ENCODE measurements around the gene RHOC. TPM values are rescaled to one million over a fixed set of nuclear protein-coding genes. Genes with fewer than 3 reads are reported as not detected.
A peak's percentile ranks its signal among the peaks of the same experiment; 100 is the strongest.

The RHOC gene
- polyA plus RNA-seq (2012; rRNA removed) = 961 and 1,028 TPM in 2 replicates
- 761 and 772 TPM in 2 replicates for polyA plus RNA-seq (2012; cell fraction: cytosol; rRNA removed)
- polyA plus RNA-seq (2012; cell fraction: nucleus; rRNA removed) = 538 and 661 TPM in 2 replicates

- no peak for TF ChIP-seq EZH2phosphoT487 (IDR thresholded peaks at IDR 0.05; ENCODE audit: borderline replicate concordance, low read depth)
- no peak for TF ChIP-seq NFIC (IDR thresholded peaks at IDR 0.05; ENCODE audit: borderline replicate concordance)
- no peak for TF ChIP-seq FOXM1 (IDR thresholded peaks at IDR 0.05; ENCODE audit: low read depth)
- TF ChIP-seq ZBTB33 (IDR thresholded peaks at IDR 0.05; ENCODE audit: borderline replicate concordance, low read depth) = no peak
- peak; percentile 79 for TF ChIP-seq TAF1 (IDR thresholded peaks at IDR 0.05; ENCODE audit: borderline replicate concordance, low read depth, low read length)
- TF ChIP-seq SMC3 (IDR thresholded peaks at IDR 0.05; ENCODE audit: low read depth, low read length) = no peak
- TF ChIP-seq POLR2AphosphoS5 (IDR thresholded peaks at IDR 0.05; ENCODE audit: low read depth, low read length) = peak; percentile 79
- TF ChIP-seq MXI1 (IDR thresholded peaks at IDR 0.05; ENCODE audit: low read depth, low read length) = no peak
- no peak for TF ChIP-seq SIN3A (IDR thresholded peaks at IDR 0.05; ENCODE audit: borderline replicate concordance, low read depth, low read length)
- no peak for TF ChIP-seq ELF1 (IDR thresholded peaks at IDR 0.05)
- TF ChIP-seq TEAD4 (IDR thresholded peaks at IDR 0.05; ENCODE audit: borderline replicate concordance, insufficient read depth) = no peak
- TF ChIP-seq FOSL2 (IDR thresholded peaks at IDR 0.05; ENCODE audit: borderline replicate concordance, low read depth) = no peak
- TF ChIP-seq JUND (IDR thresholded peaks at IDR 0.05) = no peak
- no peak for TF ChIP-seq YY1 (IDR thresholded peaks at IDR 0.05; ENCODE audit: low read depth)
- 0 out of 2 replicates have a peak, but pooled peaks have one; percentile 30 for TF ChIP-seq REST (IDR thresholded peaks at IDR 0.05; ENCODE audit: low read depth, low read length)
- no peak for TF ChIP-seq USF2 (IDR thresholded peaks at IDR 0.05; ENCODE audit: borderline replicate concordance, low read depth, low read length)
- no peaks in the 10 kb centered on the region for H3K27me3 ChIP-seq (ENCODE audit: insufficient read depth)
- H3K9ac ChIP-seq = peak within 1 kb of the TSS; percentile 98
- peaks cover 14 to 39% of the 10 kb centered on the region in 2 experiments; a peak in 3 of 4 replicates for H3K4me1 ChIP-seq (ENCODE audit: control insufficient read depth in 1 of 2, insufficient read depth in 2 of 2, low read depth in 1 of 2, low read length in 1 of 2)
- H3K9me2 ChIP-seq = no peaks in the 10 kb centered on the region
- peaks cover 11% of the 10 kb centered on the region for H4K20me1 ChIP-seq (ENCODE audit: insufficient read depth)
- peaks cover 17 to 21% of the 10 kb centered on the region in 2 experiments for H3K36me3 ChIP-seq (replicated peaks in 1 of 2; ENCODE audit: control insufficient read depth in 1 of 2, insufficient read depth in 2 of 2, low read length in 1 of 2)
- H2AFZ ChIP-seq (ENCODE audit: low read depth) = peak within 1 kb of the TSS; percentile 89
- H3K79me2 ChIP-seq (ENCODE audit: insufficient read depth) = peaks cover 43% of the 10 kb centered on the region
- ChIA-PET CTCF (interaction anchor here (0.6 to 6.2 kb wide), 8 partner anchors 10 to 316 kb away, joined by 3 to 51 read pairs (median 18); partner anchors contain the start of gene PPM1J), POLR2A (interaction anchor here (1.0 kb wide), 1 partner anchor 32 kb away, joined by 4 read pairs; the partner anchor contains the start of gene MOV10)
- H3K4me3 ChIP-seq (ENCODE audit: low read depth in 2 of 2, low read length in 1 of 2) = peak within 1 kb of the TSS; percentile 93 to 94
- peak within 1 kb of the TSS; percentile 96 for H3K4me2 ChIP-seq
- 2% methylated on average over 7 of the region's 61 CpGs for WGBS (ENCODE audit: low lambda C conversion rate)
- H3K9me3 ChIP-seq = no peaks in the 10 kb centered on the region
- peaks cover 24% of the 10 kb centered on the region for H3F3A ChIP-seq (replicated peaks; ENCODE audit: insufficient read depth)
- DNase-seq = peak; percentile 95
- H3K27ac ChIP-seq (ENCODE audit: low read depth in 2 of 2, low read length in 1 of 2) = peak within 1 kb of the TSS; percentile 77 to 87
These were observed at the start of gene RHOC for GRCh38 chr1:112706505-112707220. TSS of gene RHOC (minus strand) at chr1:112707127. CDS start at chr1:112703799, 3,328 bp downstream.

Measured in SK-N-SH (cell line).